NB4 (cell line): ENCODE measurements around the gene ME3.

ENCODE experiments used
- DNase-seq: peaks from one replicate; pipeline ENCODE4 v3.0.0; 2010; ENCODE audit warnings: low read depth
- H3K4me3 ChIP-seq: one replicate; pipeline ENCODE4 v1.5.1; 2011; ENCODE audit warnings: mild to moderate bottlenecking, low read depth, low read length, moderate library complexity
- CTCF ChIP-seq: IDR thresholded peaks from one replicate; pipeline ENCODE4 v1.5.1; 2012; ENCODE audit warnings: low read depth, low read length
- MAX ChIP-seq: IDR thresholded peaks from 2 replicates; pipeline ENCODE4 v1.6.1; 2011; ENCODE audit warnings: low read depth, low read length
- MYC ChIP-seq: IDR thresholded peaks from 2 replicates; pipeline ENCODE4 v1.6.1; 2011; ENCODE audit warnings: low read depth, low read length
- POLR2A ChIP-seq: IDR thresholded peaks from 2 replicates; pipeline ENCODE4 v1.6.1; 2011; ENCODE audit warnings: mild to moderate bottlenecking; ENCODE audit not compliant: insufficient read length; ENCODE audit errors: extremely low read depth

Gene ME3

DNA sequence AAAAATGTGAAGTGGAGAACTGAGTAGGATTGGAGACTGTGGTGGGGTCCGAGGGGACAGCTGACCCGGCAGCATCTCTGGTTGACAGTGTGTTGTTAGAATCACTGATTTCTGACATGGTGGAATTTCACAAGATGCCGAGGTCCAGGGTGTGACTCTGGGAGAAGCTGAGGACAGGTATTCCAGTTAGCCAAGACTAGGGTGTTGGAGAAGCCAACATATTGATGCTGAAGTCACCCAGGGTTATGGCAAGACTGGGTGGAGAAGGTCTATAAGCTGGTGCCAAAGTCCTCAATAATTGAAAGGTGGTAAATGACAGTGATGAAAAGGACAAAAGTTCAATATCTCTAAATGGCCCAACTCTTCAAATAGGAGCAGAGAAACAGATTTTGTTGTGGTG lies 86.1 kb downstream of the ME3 start:
- H3K4me3 ChIP-seq: no peak overlapping the region
- TF ChIP-seq MAX: no peak
- no peak for TF ChIP-seq MYC
- no peak for TF ChIP-seq CTCF
- DNase-seq: no peak

DNA sequence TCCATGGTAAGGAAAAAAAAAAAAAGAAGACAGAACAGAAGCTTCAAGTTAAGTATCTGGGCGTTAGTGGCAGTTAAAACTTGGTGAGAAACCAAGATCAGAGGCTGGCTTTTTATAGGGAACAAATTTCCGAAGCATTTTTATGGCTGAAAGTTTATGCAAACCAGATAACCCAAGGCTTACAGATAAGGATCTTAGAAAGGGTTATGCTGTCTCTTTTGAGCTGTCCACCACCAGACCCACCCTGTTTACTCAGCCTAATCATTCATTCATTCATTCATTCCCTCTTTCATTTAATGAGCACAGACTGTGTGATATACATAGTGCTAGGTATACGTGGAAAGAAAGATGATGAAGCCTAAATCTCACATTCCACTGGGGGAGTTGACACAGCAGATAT lies 89.5 kb downstream of the ME3 start:
- no peak for TF ChIP-seq MAX
- TF ChIP-seq POLR2A: no peak
- no peak for TF ChIP-seq MYC
- TF ChIP-seq CTCF: no peak
- H3K4me3 ChIP-seq: no peak overlapping the region
- DNase-seq: no peak

DNA sequence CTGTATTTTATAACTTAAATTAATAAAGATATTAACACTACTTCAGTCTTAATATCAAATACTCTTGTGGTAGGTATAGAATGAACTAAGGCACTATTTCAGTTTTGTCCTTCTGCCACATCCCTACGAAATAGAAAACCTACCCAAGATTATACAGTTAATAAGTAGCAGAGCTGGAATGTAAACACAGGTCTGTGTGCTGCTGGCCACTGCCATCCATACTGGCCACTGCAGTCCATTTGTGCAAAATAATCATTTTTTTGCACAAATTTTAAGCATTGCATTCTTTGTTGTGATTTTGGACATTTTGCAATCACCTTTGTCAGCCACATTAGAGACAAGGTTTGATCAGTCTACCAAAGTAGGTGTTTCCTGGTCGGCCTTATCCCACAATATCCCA lies 91.9 kb downstream of the ME3 start:
- H3K4me3 ChIP-seq: no peak overlapping the region
- DNase-seq: no peak
- TF ChIP-seq MYC (no peak), MAX (no peak), POLR2A (no peak), CTCF (no peak)

DNA sequence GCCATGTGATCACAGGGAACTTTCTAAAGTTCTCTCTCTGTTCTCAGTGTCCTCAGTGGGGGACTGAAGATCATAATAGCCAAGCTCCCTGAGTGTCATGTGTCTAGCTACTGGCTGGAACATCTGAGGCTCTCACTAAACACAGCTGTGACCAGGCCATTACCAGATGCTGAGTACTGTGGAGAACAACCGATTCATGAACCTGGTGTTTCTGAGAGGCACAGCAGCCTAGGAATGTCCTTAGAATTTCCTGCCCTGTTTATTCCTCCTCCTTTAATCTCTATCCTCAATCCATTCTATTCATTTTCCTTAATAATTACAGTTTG lies 93.0 kb downstream of the ME3 start:
- no peak overlapping the region for H3K4me3 ChIP-seq
- no peak for DNase-seq
- no peak for TF ChIP-seq MAX
- TF ChIP-seq CTCF: no peak
- TF ChIP-seq MYC: no peak
- TF ChIP-seq POLR2A: no peak

- DNase-seq: no peak
- H3K4me3 ChIP-seq: no peak overlapping the region
- TF ChIP-seq POLR2A (no peak), CTCF (no peak), MAX (no peak), MYC (no peak)
Observed at GRCh38 chr11:86578727-86579405, 93.5 kb downstream of the ME3 start.
